HEK293T (cell line): ENCODE measurements around the gene SETBP1.

Experiments
- ELF4 ChIP-seq: fragments of 450-650 bp; IDR thresholded peaks from 2 replicates; pipeline ENCODE4 v1.6.1; 2017; ENCODE audit warnings: antibody characterized with exemption
- PKNOX1 ChIP-seq: fragments of 450-650 bp; IDR thresholded peaks from 2 replicates; pipeline ENCODE4 v1.6.1; 2016

- TF ChIP-seq ELF4 (no peak), PKNOX1 (no peak)
Measured at GRCh38 chr18:44732238-44732563, 51.5 kb downstream of the SETBP1 start.
